Astrocyte of the cerebellum (primary cell): ENCODE measurements around the gene PPY.

ENCODE experiments used
- DNase-seq: peaks from one replicate; pipeline ENCODE4 v3.0.0-alpha.2; 2011; ENCODE audit warnings: low read depth
- H3K4me3 ChIP-seq: 2 replicates; pipeline ENCODE4 v1.5.1; 2011; ENCODE audit warnings: mild to moderate bottlenecking, low read depth, low read length, moderate library complexity
- CTCF ChIP-seq: IDR thresholded peaks from 2 replicates; pipeline ENCODE4 v1.5.1; 2012; ENCODE audit warnings: low read length, low read depth, moderate library complexity, mild to moderate bottlenecking; ENCODE audit errors: missing control alignments
- in situ Hi-C: cut with HindIII; loops from 2 replicates; pipeline ENCODE4 v1.10.0; 2017; ENCODE audit warnings: low sequenced_read_pairs

PPY gene

DNA sequence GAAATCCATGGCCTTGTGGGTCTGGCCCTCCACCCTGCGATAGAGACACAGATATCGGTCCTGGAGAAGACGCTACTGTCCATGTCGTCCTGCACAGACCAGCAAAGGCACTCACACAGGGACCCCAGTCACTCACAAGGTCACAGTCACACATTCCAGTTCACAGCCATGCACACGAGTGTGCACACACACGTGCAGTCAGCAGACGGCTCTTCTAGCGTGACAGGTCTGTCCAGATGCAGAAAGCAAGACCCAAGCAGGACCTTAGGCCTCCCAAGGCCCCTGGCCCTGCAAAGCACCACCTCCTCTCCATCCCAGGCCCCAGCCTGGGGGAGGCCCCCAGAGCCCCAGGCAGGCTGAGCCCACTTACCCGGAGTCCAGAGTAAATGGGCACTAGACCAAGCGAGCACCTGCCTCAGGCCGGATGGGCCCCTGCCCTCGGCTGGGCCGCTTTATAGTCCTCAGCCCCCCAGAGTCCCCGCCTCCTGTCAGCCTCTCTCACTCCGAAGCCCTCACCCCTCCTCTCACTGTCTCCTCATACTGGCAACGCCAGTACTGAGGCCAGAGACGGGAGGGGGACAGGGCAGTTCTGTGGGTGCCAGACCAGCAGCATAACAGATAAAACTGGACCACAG is at the start of gene PPY:
Gene PPY, minus strand, starts transcription at position 426 of the 635 bp plus-strand sequence. CDS start 822 bp downstream, outside the sequence.
- no peak within 1 kb of the TSS for H3K4me3 ChIP-seq
- TF ChIP-seq CTCF, result no peak
- in situ Hi-C loops, result no loop called here
- no peak for DNase-seq

GRCh38 chr17:43988301-43988700 is 46.0 kb upstream of the PPY start:
- no peak overlapping the region for H3K4me3 ChIP-seq
- no peak for TF ChIP-seq CTCF
- DNase-seq, result no peak
- in situ Hi-C loops, result no loop called here

DNA sequence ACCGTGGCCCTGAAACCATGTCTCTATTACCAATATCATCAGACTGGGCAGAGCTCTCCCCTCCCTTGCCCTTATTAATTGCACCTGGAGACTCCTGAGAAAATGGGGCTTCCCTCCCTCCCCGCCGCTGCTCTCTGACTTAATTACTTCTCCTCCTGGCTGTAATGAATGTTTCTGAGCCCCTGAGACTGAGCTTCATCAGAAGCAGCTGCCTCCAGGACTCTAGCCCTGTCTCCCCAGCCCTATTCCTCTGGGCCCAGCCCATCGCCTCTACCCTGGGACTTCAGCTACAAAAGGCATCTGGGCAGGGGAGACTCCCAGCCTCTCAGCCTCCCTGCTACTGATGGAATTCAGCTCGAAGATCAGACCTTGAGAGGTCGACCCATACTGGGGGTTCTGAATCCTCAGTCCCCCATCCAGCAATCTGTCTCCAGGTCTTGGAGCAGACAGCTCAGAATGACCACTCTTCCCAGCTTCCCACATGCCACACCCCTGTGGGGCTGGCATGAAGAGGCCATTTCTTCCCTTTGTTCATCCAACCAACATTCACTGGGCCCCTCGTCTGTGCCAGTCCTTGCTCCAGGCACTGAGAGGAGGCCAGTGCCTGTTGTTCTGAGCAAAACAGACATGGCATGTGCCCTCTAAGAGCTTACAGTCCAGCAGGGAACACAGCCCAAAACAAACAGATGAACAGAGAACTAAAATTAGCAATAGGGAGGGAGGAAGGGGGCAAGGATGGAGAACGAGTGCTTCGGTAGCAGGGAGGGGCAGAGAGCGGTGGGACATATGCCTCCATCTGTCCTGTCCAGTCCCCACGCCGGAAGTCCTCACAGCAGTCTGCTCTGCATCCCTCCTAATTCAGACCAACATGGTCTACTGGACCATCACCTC is 45.1 kb upstream of the PPY start:
- in situ Hi-C loops, result no loop called here
- no peak for TF ChIP-seq CTCF
- no peak for DNase-seq
- no peak overlapping the region for H3K4me3 ChIP-seq

GRCh38 chr17:43986225-43986981 is 44.1 kb upstream of the PPY start:
- no peak for DNase-seq
- TF ChIP-seq CTCF, result no peak
- no peak overlapping the region for H3K4me3 ChIP-seq
- in situ Hi-C loops, result no loop called here

GRCh38 chr17:43984521-43984920 is 42.2 kb upstream of the PPY start:
- no peak for TF ChIP-seq CTCF
- in situ Hi-C loops, result no loop called here
- no peak for DNase-seq
- no peak overlapping the region for H3K4me3 ChIP-seq
